GM12878 (cell line): ENCODE measurements around the gene PPP1R12A. TPM values are rescaled to one million over a fixed set of nuclear protein-coding genes. Genes with fewer than 3 reads are reported as not detected.

Experiments
- ATAC-seq: fragments of 200-7000 bp; cut with Tn5 transposase; 3 replicates; pipeline ENCODE4 v1.9.1; 2020; ENCODE audit warnings: mild to moderate bottlenecking, moderate library complexity
- BruUV-seq: library from RNA; stranded (reverse); fragments of 400-500 nt; replicated peaks from 2 replicates; lab custom pipeline; 2021; lab: Mats Ljungman, UMichigan
- CTCF ChIA-PET: fragments of 300-600 bp; sonication (Branson Sonifier 250); formaldehyde crosslinking; extraction: SDS; loops from one replicate; lab custom pipeline; 2021; ENCODE audit warnings: inconsistent platforms; lab: Yijun Ruan, JAX
- POLR2A ChIA-PET: fragments of 350-600 bp; formaldehyde crosslinking; extraction: SDS; loops from one replicate; lab custom pipeline; 2021; ENCODE audit warnings: inconsistent platforms; lab: Charles Lee
- RAD21 ChIA-PET: fragments of 300-600 bp; sonication (Branson Sonifier 250); formaldehyde crosslinking; loops from one replicate; lab custom pipeline; 2023; ENCODE audit warnings: antibody characterized with exemption; ENCODE audit not compliant: unreplicated experiment; lab: Charles Lee
- SMC1A ChIA-PET: fragments of 300-600 bp; sonication (Branson Sonifier 250); formaldehyde crosslinking; loops from one replicate; lab custom pipeline; 2023; ENCODE audit not compliant: unreplicated experiment, uncharacterized antibody; lab: Charles Lee
- DNase-seq: peaks from one replicate; pipeline ENCODE4 v3.0.0-alpha.2; 2011; ENCODE audit warnings: low read depth, low spot score
- FAIRE-seq: peaks from 3 replicates; lab custom pipeline; 2011; peaks lifted over from hg19 to GRCh38; lab: Jason Lieb, UNC
- H2AFZ ChIP-seq: 2 replicates; pipeline ENCODE4 v1.6.0; 2011; ENCODE audit warnings: low read depth, low read length, control low read depth; ENCODE audit not compliant: control insufficient read depth
- H3K27ac ChIP-seq: 2 replicates; pipeline ENCODE4 v1.5.1; 2011; ENCODE audit warnings: control low read depth; ENCODE audit not compliant: control insufficient read depth, insufficient read depth
- H3K27me3 ChIP-seq, 2 experiments: replicated peaks in 1 of 2; 2 replicates each; pipeline versions ENCODE4 v1.6.0 to v1.6.1; 2011; ENCODE audit warnings: low read length in 1 of 2; ENCODE audit not compliant: control insufficient read depth in 2 of 2, insufficient read depth in 2 of 2
- H3K36me3 ChIP-seq, 2 experiments: 2 replicates each; pipeline ENCODE4 v1.5.1; 2011; ENCODE audit warnings: low read length in 1 of 2; ENCODE audit not compliant: control insufficient read depth in 2 of 2, insufficient read depth in 2 of 2
- H3K4me1 ChIP-seq: 2 replicates; pipeline ENCODE4 v1.6.1; 2011; ENCODE audit warnings: mild to moderate bottlenecking, low read length, moderate library complexity, mixed read lengths; ENCODE audit not compliant: control insufficient read depth, insufficient read depth
- H3K4me2 ChIP-seq: 2 replicates; pipeline ENCODE4 v1.6.0; 2011; ENCODE audit warnings: control low read depth; ENCODE audit not compliant: control insufficient read depth, insufficient read depth
- H3K4me3 ChIP-seq: fragments of 200-600 bp; sonication (generic); 2 replicates; pipeline ENCODE4 v1.5.1; 2016
- H3K79me2 ChIP-seq: 2 replicates; pipeline ENCODE4 v1.6.0; 2011; ENCODE audit warnings: low read length; ENCODE audit not compliant: control insufficient read depth, insufficient read depth
- H3K9ac ChIP-seq: 2 replicates; pipeline ENCODE4 v1.8.0; 2011; ENCODE audit warnings: low read length, control low read depth, mixed read lengths; ENCODE audit not compliant: control insufficient read depth, insufficient read depth
- H3K9me3 ChIP-seq: replicated peaks from 3 replicates; pipeline ENCODE4 v1.5.1; 2011; ENCODE audit warnings: mild to moderate bottlenecking, low read length; ENCODE audit not compliant: control insufficient read depth, insufficient read depth
- H4K20me1 ChIP-seq: 2 replicates; pipeline ENCODE4 v1.6.0; 2011; ENCODE audit not compliant: control insufficient read depth, insufficient read depth
- ATF7 ChIP-seq: fragments of 450-650 bp; IDR thresholded peaks from 2 replicates; pipeline ENCODE4 v1.6.1; 2016; ENCODE audit warnings: low read depth, mild to moderate bottlenecking
- IKZF2 ChIP-seq, 2 experiments: fragments of 450-650 bp; IDR thresholded peaks; 2 replicates each; pipeline ENCODE4 v1.6.1; 2017; ENCODE audit warnings: mild to moderate bottlenecking in 2 of 2, moderate library complexity in 2 of 2
- KDM1A ChIP-seq: fragments of 200-600 bp; sonication (generic); IDR thresholded peaks from 2 replicates; pipeline ENCODE4 v1.6.1; 2016; ENCODE audit warnings: borderline replicate concordance
- MAX ChIP-seq: IDR thresholded peaks from 2 replicates; pipeline ENCODE4 v1.6.1; 2012; ENCODE audit warnings: low read depth, low read length, improper control_type of control experiment
- NFIC ChIP-seq: IDR thresholded peaks from 2 replicates; pipeline ENCODE4 v1.6.1; 2012; ENCODE audit warnings: low read depth, mild to moderate bottlenecking, inconsistent platforms, low read length, moderate library complexity
- PAX5 ChIP-seq: IDR thresholded peaks from 2 replicates; pipeline ENCODE4 v1.6.1; 2011; ENCODE audit warnings: low read depth, low read length, borderline replicate concordance
- ZBTB33 ChIP-seq: fragments of 450-650 bp; IDR thresholded peaks from 2 replicates; pipeline ENCODE4 v1.6.1; 2017; ENCODE audit warnings: mild to moderate bottlenecking
- ZNF622 ChIP-seq: fragments of 450-650 bp; IDR thresholded peaks from 2 replicates; pipeline ENCODE4 v1.6.1; 2017; ENCODE audit warnings: mild to moderate bottlenecking, inconsistent platforms
- ZSCAN29 ChIP-seq: fragments of 450-650 bp; IDR thresholded peaks from 2 replicates; pipeline ENCODE4 v1.6.1; 2017; ENCODE audit warnings: mild to moderate bottlenecking, moderate library complexity
- WGBS: methylation state at CpG from one replicate; pipeline ENCODE4 v1.1.6; 2016; ENCODE audit warnings: low lambda C conversion rate; ENCODE audit not compliant: insufficient replicate concordance, insufficient coverage; ENCODE audit errors: missing lambda C conversion rate; 5-methylcytosine and 5-hydroxymethylcytosine counted together
- in situ Hi-C: fragments of 300-500 bp; cut with MboI; formaldehyde crosslinking; loops from 9 replicates; pipeline ENCODE4 v1.14.3; 2018; ENCODE audit warnings: mixed read lengths
- intact Hi-C: fragments of 100-400 bp; cut with micrococcal nuclease; formaldehyde crosslinking; loops from one replicate; pipeline ENCODE4 v1.14.2; 2022; ENCODE audit not compliant: unreplicated experiment
- polyA plus RNA-seq, 11 experiments: library from polyadenylated mRNA; depleted of rRNA in 4 of 11; unstranded in 6 of 11; stranded (reverse) in 5 of 11; fragments of >200 nt; fragmentation: Nextera tagmentation in 4 of 11; fragmentation: Illumina TruSeq in 1 of 11; extraction: Ambion mirVana in 4 of 11; extraction: Trizol in 1 of 11; gene quantifications; 1 replicate in 1 of 11; 2 replicates in 10 of 11; pipeline versions ENCODE4 v1.2.1 to v1.2.3, GENCODE V29; 2011 to 2016; ENCODE audit warnings: inconsistent platforms in 2 of 11, missing spikeins in 2 of 11, low read depth in 1 of 11
- total RNA-seq, 4 experiments: library from RNA; depleted of rRNA in 3 of 4; stranded (reverse); fragments of >200 nt in 3 of 4; fragmentation: Illumina TruSeq in 1 of 4; extraction: Trizol in 1 of 4; gene quantifications; 2 replicates each; pipeline versions ENCODE4 v1.2.1 to v1.2.3, GENCODE V29; 2013 to 2021

Gene PPP1R12A
- total and polyA plus RNA-seq, 10 of the 15 experiments (the other 5 are each of a cell fraction or from before 2014, with no cell fraction given): 22.8 to 134 (median 51.4) TPM

GRCh38 chr12:79769860-79770485 lies 164.9 kb downstream of the PPP1R12A start:
- TF ChIP-seq ATF7 (no peak), MAX (no peak), KDM1A (no peak), IKZF2 (IDR thresholded peaks at IDR 0.05) (no peak), PAX5 (no peak), ZNF622 (no peak), NFIC (no peak), ZSCAN29 (no peak), ZBTB33 (no peak)
- no peaks in the 10 kb centered on the region; a peak in 1 of 4 replicates for H3K36me3 ChIP-seq
- no peak for FAIRE-seq
- H3K79me2 ChIP-seq: no peaks in the 10 kb centered on the region
- H3K4me1 ChIP-seq: no peaks in the 10 kb centered on the region
- DNase-seq: no peak
- in situ Hi-C loops (no loop called here), intact Hi-C loops (no loop called here)
- ChIA-PET RAD21 (no interaction called here), CTCF (interaction anchor here (0.9 to 1.5 kb wide), 2 partner anchors 417 to 426 kb away, joined by 3 to 4 read pairs; no protein-coding TSS in a partner anchor), POLR2A (no interaction called here), SMC1A (interaction anchor here (1.1 to 1.6 kb wide), 3 partner anchors 9 to 12 kb away, joined by 4 to 5 read pairs (median 5); no protein-coding TSS in a partner anchor)
- ATAC-seq: no peak
- no peak overlapping the region for H2AFZ ChIP-seq
- H3K9me3 ChIP-seq: no peaks in the 10 kb centered on the region
- H3K27ac ChIP-seq: no peak overlapping the region
- no peaks in the 10 kb centered on the region; a peak in 1 of 4 replicates for H3K27me3 ChIP-seq
- BruUV-seq: no TSS peak
- H4K20me1 ChIP-seq: no peaks in the 10 kb centered on the region
- no peak overlapping the region for H3K4me2 ChIP-seq
- no peak overlapping the region for H3K4me3 ChIP-seq
- WGBS: 94% methylated on average over 2 of the region's 2 CpGs
- H3K9ac ChIP-seq: no peak overlapping the region
